GM12891 (cell line): ENCODE data around the gene ARHGEF9.

Source experiments
- PAX5 ChIP-seq: IDR thresholded peaks from 2 replicates; pipeline ENCODE4 v1.6.1; 2011; ENCODE audit warnings: low read length, moderate library complexity, mild to moderate bottlenecking; ENCODE audit not compliant: insufficient read depth, severe bottlenecking
- POLR2A ChIP-seq: IDR thresholded peaks from 2 replicates; pipeline ENCODE4 v1.6.1; 2011; ENCODE audit warnings: low read depth, low read length, control low read depth
- POLR2AphosphoS5 ChIP-seq: IDR thresholded peaks from 2 replicates; pipeline ENCODE4 v1.6.1; 2011; ENCODE audit warnings: low read depth, low read length, control low read depth

- no peak for TF ChIP-seq POLR2A
- TF ChIP-seq POLR2AphosphoS5 = no peak
- no peak for TF ChIP-seq PAX5
Measured at GRCh38 chrX:63812823-63813222, 27.8 kb upstream of the ARHGEF9 start.
